DOHH2 (cell line): ENCODE data around the gene PRKCE.

Experiments used
- EZH2phosphoT487 ChIP-seq: fragments of 200-600 bp; sonication (generic); IDR thresholded peaks from 2 replicates; pipeline ENCODE4 v1.6.1; 2017; ENCODE audit warnings: borderline replicate concordance, mild to moderate bottlenecking, antibody characterized with exemption, low read length, moderate library complexity, mixed read lengths
- TF ChIP-seq, protein P1 (sequence below): fragments of 200-600 bp; sonication (generic); IDR thresholded peaks from one replicate; pipeline ENCODE4 v1.5.1; 2014; ENCODE audit warnings: antibody characterized with exemption, mild to moderate bottlenecking, low read depth, low read length; ENCODE audit not compliant: poor library complexity, severe bottlenecking

GRCh38 chr2:46056541-46056940, 405.1 kb downstream of the PRKCE start:
- TF ChIP-seq EZH2phosphoT487, result no peak
- TF ChIP-seq, protein P1, sequence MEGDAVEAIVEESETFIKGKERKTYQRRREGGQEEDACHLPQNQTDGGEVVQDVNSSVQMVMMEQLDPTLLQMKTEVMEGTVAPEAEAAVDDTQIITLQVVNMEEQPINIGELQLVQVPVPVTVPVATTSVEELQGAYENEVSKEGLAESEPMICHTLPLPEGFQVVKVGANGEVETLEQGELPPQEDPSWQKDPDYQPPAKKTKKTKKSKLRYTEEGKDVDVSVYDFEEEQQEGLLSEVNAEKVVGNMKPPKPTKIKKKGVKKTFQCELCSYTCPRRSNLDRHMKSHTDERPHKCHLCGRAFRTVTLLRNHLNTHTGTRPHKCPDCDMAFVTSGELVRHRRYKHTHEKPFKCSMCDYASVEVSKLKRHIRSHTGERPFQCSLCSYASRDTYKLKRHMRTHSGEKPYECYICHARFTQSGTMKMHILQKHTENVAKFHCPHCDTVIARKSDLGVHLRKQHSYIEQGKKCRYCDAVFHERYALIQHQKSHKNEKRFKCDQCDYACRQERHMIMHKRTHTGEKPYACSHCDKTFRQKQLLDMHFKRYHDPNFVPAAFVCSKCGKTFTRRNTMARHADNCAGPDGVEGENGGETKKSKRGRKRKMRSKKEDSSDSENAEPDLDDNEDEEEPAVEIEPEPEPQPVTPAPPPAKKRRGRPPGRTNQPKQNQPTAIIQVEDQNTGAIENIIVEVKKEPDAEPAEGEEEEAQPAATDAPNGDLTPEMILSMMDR, result no peak
